Stimulated activated CD8-positive, alpha-beta memory T cell treated with anti-CD3 and anti-CD28 coated beads, Interleukin-15, amount 100 ng/mL, for 48 hours (primary cell): ENCODE results near the gene FAM120B.

ENCODE experiments used
- DNase-seq, 2 donors: peaks; one replicate each; pipeline ENCODE4 v3.0.0-alpha.2; 2020; ENCODE audit warnings: low read depth in 2 of 2

The FAM120B gene

GRCh38 chr6:170420791-170421776, 114.5 kb downstream of the FAM120B start:
- no peak for DNase-seq

GRCh38 chr6:170421921-170422320, 115.4 kb downstream of the FAM120B start:
- no peak for DNase-seq

GRCh38 chr6:170423030-170423429, 116.5 kb downstream of the FAM120B start:
- DNase-seq, result no peak

- DNase-seq, result no peak
Observed at GRCh38 chr6:170423814-170424603, 117.5 kb downstream of the FAM120B start.

- DNase-seq, result no peak
Observed at GRCh38 chr6:170424604-170425126, 118.1 kb downstream of the FAM120B start.

GRCh38 chr6:170429450-170429849, 122.9 kb downstream of the FAM120B start:
- DNase-seq, result no peak

GRCh38 chr6:170433163-170434116, 126.9 kb downstream of the FAM120B start:
- DNase-seq, result no peak

- DNase-seq, result no peak
Observed at GRCh38 chr6:170434117-170434820, 127.7 kb downstream of the FAM120B start.

- no peak for DNase-seq
Observed at GRCh38 chr6:170434821-170435155, 128.2 kb downstream of the FAM120B start.

- no peak for DNase-seq
Observed at GRCh38 chr6:170435766-170436165, 129.2 kb downstream of the FAM120B start.

- no peak for DNase-seq
Observed at GRCh38 chr6:170436209-170436809, 129.8 kb downstream of the FAM120B start.

GRCh38 chr6:170437719-170438401, 131.3 kb downstream of the FAM120B start:
- DNase-seq, result no peak

- DNase-seq, result peak; percentile 52 to 65
Observed at GRCh38 chr6:170438402-170438753, 131.8 kb downstream of the FAM120B start.

GRCh38 chr6:170438861-170439260, 132.3 kb downstream of the FAM120B start:
- no peak for DNase-seq

GRCh38 chr6:170439366-170440361, 133.1 kb downstream of the FAM120B start:
- DNase-seq, result no peak

GRCh38 chr6:170440437-170440836, 133.9 kb downstream of the FAM120B start:
- DNase-seq, result no peak

- DNase-seq, result no peak
Observed at GRCh38 chr6:170441316-170441715, 134.8 kb downstream of the FAM120B start.

GRCh38 chr6:170442596-170442995, 136.0 kb downstream of the FAM120B start:
- DNase-seq, result no peak
